Fibroblast of lung (primary cell): ENCODE results near the gene BTNL3.
"Not testable (repeated sequence)": the region's sequence is repeated elsewhere in the genome, so short reads cannot be mapped to it uniquely, and the experiment has no call there.

ENCODE experiments used
- EZH2 ChIP-seq: IDR thresholded peaks from 2 replicates; pipeline ENCODE4 v1.5.1; 2012; ENCODE audit warnings: low read length, control low read depth, mild to moderate bottlenecking; ENCODE audit errors: missing control alignments
- TF ChIP-seq, protein P1 (sequence below), 2 donors: IDR thresholded peaks in 1 of 2; conservative IDR thresholded peaks in 1 of 2; 1 replicate in 1 of 2; 2 replicates in 1 of 2; pipeline ENCODE4 v1.5.1; 2011 to 2012; ENCODE audit warnings: low read length in 2 of 2, control low read depth in 1 of 2, inconsistent platforms in 1 of 2, low read depth in 1 of 2, mild to moderate bottlenecking in 1 of 2

DNA sequence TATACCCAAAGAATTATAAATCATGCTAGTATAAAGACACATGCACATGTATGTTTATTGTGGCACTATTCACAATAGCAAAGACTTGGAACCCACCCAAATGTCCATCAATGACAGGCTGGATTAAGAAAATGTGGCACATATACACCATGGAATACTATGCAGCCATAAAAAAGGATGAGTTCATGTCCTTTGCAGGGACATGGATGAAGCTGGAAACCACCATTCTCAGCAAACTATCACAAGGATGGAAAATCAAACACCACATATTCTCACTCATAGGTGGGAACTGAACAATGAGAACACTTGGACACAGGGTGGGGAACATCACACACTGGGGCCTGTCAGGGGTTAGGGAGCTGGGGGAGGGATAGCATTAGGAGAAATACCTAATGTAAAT lies 26.0 kb downstream of the BTNL3 start:
- TF ChIP-seq, protein P1, sequence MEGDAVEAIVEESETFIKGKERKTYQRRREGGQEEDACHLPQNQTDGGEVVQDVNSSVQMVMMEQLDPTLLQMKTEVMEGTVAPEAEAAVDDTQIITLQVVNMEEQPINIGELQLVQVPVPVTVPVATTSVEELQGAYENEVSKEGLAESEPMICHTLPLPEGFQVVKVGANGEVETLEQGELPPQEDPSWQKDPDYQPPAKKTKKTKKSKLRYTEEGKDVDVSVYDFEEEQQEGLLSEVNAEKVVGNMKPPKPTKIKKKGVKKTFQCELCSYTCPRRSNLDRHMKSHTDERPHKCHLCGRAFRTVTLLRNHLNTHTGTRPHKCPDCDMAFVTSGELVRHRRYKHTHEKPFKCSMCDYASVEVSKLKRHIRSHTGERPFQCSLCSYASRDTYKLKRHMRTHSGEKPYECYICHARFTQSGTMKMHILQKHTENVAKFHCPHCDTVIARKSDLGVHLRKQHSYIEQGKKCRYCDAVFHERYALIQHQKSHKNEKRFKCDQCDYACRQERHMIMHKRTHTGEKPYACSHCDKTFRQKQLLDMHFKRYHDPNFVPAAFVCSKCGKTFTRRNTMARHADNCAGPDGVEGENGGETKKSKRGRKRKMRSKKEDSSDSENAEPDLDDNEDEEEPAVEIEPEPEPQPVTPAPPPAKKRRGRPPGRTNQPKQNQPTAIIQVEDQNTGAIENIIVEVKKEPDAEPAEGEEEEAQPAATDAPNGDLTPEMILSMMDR (conservative IDR thresholded peaks at IDR 0.05 in 1 of 2, IDR thresholded peaks at IDR 0.05 in 1 of 2; ENCODE audit: low read depth in 1 of 2, low read length in 2 of 2): not testable (repeated sequence)
- TF ChIP-seq EZH2: not testable (repeated sequence)
